GM19025 (cell line): ENCODE data around the gene DDX43.
"Not testable (repeated sequence)": the region's sequence is repeated elsewhere in the genome, so short reads cannot be mapped to it uniquely, and the experiment has no call there.

Source experiments
- ATAC-seq: cut with Tn5 transposase; IDR thresholded peaks from one replicate; pipeline ENCODE4 v1.9.1; 2021; ENCODE audit warnings: mild to moderate bottlenecking, low read depth, moderate library complexity; ENCODE audit not compliant: unreplicated experiment

DDX43 gene

GRCh38 chr6:73388433-73388799, 6.2 kb upstream of the DDX43 start:
- ATAC-seq = peak; percentile 27

- ATAC-seq = peak; percentile 77
These were observed 5.7 kb upstream of the DDX43 start for GRCh38 chr6:73388800-73389512.

GRCh38 chr6:73389854-73390253, 4.8 kb upstream of the DDX43 start:
- no peak for ATAC-seq

- no peak for ATAC-seq
These were observed 3.0 kb upstream of the DDX43 start for GRCh38 chr6:73391675-73392074.

GRCh38 chr6:73392188-73392587, 2.4 kb upstream of the DDX43 start:
- ATAC-seq = not testable (repeated sequence)

- no peak for ATAC-seq
These were observed 1.4 kb upstream of the DDX43 start for GRCh38 chr6:73393278-73393677.

GRCh38 chr6:73395875-73396274, 1.2 kb downstream of the DDX43 start:
- ATAC-seq = no peak

GRCh38 chr6:73400656-73401055, 6.0 kb downstream of the DDX43 start:
- ATAC-seq = no peak

GRCh38 chr6:73409395-73409794, 14.8 kb downstream of the DDX43 start:
- ATAC-seq = no peak

- ATAC-seq = no peak
These were observed 18.5 kb downstream of the DDX43 start for GRCh38 chr6:73413102-73413501.

GRCh38 chr6:73418081-73418741, 23.6 kb downstream of the DDX43 start:
- ATAC-seq = no peak

- ATAC-seq = no peak
These were observed 26.9 kb downstream of the DDX43 start for GRCh38 chr6:73421534-73421933.

GRCh38 chr6:73435236-73435635, 40.6 kb downstream of the DDX43 start:
- ATAC-seq = no peak

- ATAC-seq = no peak
These were observed 48.9 kb downstream of the DDX43 start for GRCh38 chr6:73443555-73443954.

- ATAC-seq = peak; percentile 44
These were observed 56.8 kb downstream of the DDX43 start for GRCh38 chr6:73451223-73452106.

- ATAC-seq = peak; percentile 65
These were observed 57.5 kb downstream of the DDX43 start, which contains the start of gene CGAS for GRCh38 chr6:73452107-73452461. Gene CGAS (minus strand): TSS chr6:73452297. CDS start chr6:73452181, 116 bp downstream.

- no peak for ATAC-seq
These were observed 61.4 kb downstream of the DDX43 start for GRCh38 chr6:73455865-73456629.

GRCh38 chr6:73459474-73459873, 64.8 kb downstream of the DDX43 start:
- ATAC-seq = not testable (repeated sequence)

GRCh38 chr6:73460056-73460455, 65.4 kb downstream of the DDX43 start:
- ATAC-seq = no peak

- ATAC-seq = peak; percentile 92
These were observed 67.1 kb downstream of the DDX43 start, which contains the start of gene MTO1 for GRCh38 chr6:73461537-73462350. Gene MTO1 (plus strand): TSS chr6:73461737. CDS start chr6:73461855, 118 bp downstream.
